Left ventricle myocardium superior (tissue), 1 donor: ENCODE data around the gene MT1F. TPM values are rescaled to one million over a fixed set of nuclear protein-coding genes. Genes with fewer than 3 reads are reported as not detected.
"Not testable (repeated sequence)": the region's sequence is repeated elsewhere in the genome, so short reads cannot be mapped to it uniquely, and the experiment has no call there.

Source experiments
- ATAC-seq: fragments of 200-7000 bp; cut with Tn5 transposase; one replicate; pipeline ENCODE4 v1.9.1; 2020; ENCODE audit warnings: mild to moderate bottlenecking, moderate library complexity
- DNase-seq: peaks from one replicate; pipeline ENCODE4 v3.0.0-alpha.2; 2020
- intact Hi-C: fragments of 100-400 bp; cut with micrococcal nuclease; formaldehyde crosslinking; loops from one replicate; pipeline ENCODE4 v1.11.0; 2022
- long read RNA-seq: library from polyadenylated mRNA; unstranded; transcript quantifications from one replicate; pipeline ENCODE4 v2.0.0, GENCODE V29; 2021
- total RNA-seq: library from RNA; stranded (reverse); fragmentation: NEBNext Ultra II Directional; extraction: Animal tissue kit (Norgen Biotek cat#: 25700); gene quantifications from one replicate; pipeline ENCODE4 v1.2.1, GENCODE V29; 2021
- donor health status: DM: no; HTN: yes; CAD: no; lungs with severe emphysema.

The MT1F gene
- total RNA-seq = 3.0 TPM
- long read RNA-seq = 0 reads

GRCh38 chr16:56657555-56658326 is at the start of gene MT1F:
Gene MT1F (plus strand): TSS chr16:56657959. CDS start chr16:56658059, 100 bp downstream.
- ATAC-seq = peak; percentile 92
- peak; percentile 75 for DNase-seq
- intact Hi-C loops = no loop called here

- peak; percentile 98 for DNase-seq
- intact Hi-C loops = loop anchor here (10.0 kb wide), 1 partner anchor 77 kb away; the partner anchor contains the start of gene MT1X
- ATAC-seq = peak; percentile 84
Observed at GRCh38 chr16:56608043-56608875, 49.5 kb upstream of the MT1F start, which contains the start of gene MT2A. Gene MT2A (plus strand): TSS chr16:56608584. CDS start chr16:56608656, 72 bp downstream.

- DNase-seq (peak; percentile 35), ATAC-seq (no peak)
- intact Hi-C loops = loop anchor here (10.0 kb wide), 1 partner anchor 76 kb away; the partner anchor contains the start of gene MT1X
Observed at GRCh38 chr16:56608876-56609462, 48.8 kb upstream of the MT1F start.

DNA sequence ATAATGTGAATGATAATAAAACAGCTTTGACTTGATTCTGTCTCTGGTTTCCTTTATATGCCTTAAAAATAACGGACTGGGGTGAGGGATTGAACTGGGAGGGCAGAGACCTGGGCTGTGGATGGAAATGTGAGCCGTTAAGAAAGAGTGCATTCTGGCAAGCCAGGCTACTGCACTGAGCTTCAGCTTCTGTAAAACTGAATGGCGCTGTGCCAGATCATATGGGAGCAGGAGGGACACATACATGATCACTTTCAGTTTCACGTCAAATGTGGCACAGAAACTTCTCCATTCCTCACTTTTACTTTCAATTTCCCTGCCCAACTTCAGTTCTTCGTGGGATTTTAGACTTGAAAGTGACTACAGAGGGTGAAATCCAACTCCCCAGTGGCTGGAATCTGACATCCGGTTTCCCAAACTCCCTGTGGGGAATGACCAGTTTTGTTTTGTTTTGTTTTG is 48.3 kb upstream of the MT1F start:
- ATAC-seq = peak; percentile 8
- intact Hi-C loops = loop anchor here (10.0 kb wide), 1 partner anchor 75 kb away; the partner anchor contains the start of gene MT1X
- DNase-seq = peak; percentile 48

- intact Hi-C loops = no loop called here
- DNase-seq (peak; percentile 53), ATAC-seq (peak; percentile 12)
Observed at GRCh38 chr16:56610017-56610608, 47.6 kb upstream of the MT1F start.

- ATAC-seq = no peak
- intact Hi-C loops = no loop called here
- DNase-seq = no peak
Observed at GRCh38 chr16:56610609-56611111, 47.1 kb upstream of the MT1F start.

DNA sequence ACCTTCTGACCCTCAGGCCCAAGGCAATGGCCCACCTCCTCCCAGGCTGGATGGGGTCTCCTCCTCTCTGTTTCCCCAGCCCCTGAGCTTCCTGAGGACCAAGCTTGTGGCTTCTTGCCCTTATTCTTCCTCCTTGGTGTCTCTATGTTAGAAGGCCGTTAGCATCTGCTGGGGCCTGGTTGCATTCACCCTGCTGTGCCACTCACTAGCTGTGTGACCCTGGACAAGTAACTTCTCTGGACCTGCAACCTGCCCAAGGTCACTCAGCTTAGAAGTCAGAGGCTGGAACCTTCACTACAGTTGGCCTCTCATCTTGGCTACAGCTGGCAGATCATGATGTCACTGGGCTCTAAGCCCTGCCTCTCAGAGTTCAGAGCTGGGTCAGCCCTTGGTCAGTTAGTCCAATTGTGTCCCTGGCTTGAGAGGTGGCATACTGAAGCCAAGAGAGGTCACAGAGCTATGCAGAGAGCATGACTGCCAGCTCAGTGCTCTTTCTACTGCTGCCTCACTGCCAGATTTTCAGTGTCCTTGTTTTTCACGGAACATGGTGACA is 46.4 kb upstream of the MT1F start:
- intact Hi-C loops = no loop called here
- DNase-seq (peak; percentile 75), ATAC-seq (peak; percentile 67)

DNA sequence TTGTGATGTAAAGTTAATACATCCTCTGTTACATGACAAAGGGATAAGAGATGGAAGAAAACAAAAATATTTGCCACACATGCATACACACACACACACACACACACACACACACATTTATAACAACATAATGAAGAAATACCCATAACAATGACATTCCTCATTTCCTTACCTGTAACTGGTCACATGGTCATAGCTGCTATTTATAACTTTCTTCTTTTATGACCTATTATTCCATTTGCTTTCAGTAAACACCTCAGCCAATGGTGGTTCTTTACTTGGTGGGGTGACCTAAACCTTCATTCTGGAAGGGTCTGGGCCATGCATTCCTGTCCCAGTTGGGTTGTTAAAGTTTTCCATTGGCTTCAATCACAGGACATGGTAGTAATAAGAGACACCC is 44.1 kb upstream of the MT1F start:
- intact Hi-C loops = no loop called here
- DNase-seq (no peak), ATAC-seq (no peak)

DNA sequence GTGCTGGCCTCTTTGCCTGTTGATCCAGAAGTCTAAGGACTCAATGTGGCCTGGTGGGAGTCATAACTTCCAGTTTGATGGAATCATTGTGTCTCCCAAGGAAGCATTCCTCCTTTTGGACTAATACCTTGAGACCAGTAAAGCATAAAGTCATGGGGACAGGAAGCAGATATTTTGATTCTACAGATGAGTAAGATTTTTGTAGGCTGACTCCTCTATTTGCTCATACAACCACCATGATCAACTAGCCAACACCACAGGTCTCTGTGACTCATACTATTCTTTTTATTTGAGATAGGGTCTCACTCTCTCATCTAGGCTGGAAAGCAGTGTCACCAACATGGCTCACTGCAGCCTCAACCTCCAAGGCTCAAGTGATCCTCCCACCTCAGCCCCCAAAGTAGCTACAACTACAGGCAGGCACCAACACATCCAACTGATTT is 43.2 kb upstream of the MT1F start:
- no peak for DNase-seq
- intact Hi-C loops = no loop called here
- no peak for ATAC-seq

GRCh38 chr16:56615353-56615752 is 42.4 kb upstream of the MT1F start:
- intact Hi-C loops = no loop called here
- ATAC-seq = no peak
- DNase-seq = no peak

- peak; percentile 10 for ATAC-seq
- intact Hi-C loops = no loop called here
- no peak for DNase-seq
Observed at GRCh38 chr16:56616608-56617211, 41.0 kb upstream of the MT1F start.

- ATAC-seq = peak; percentile 96
- intact Hi-C loops = no loop called here
- peak; percentile 92 for DNase-seq
Observed at GRCh38 chr16:56617212-56618085, 40.3 kb upstream of the MT1F start.

GRCh38 chr16:56618138-56618537 is 39.6 kb upstream of the MT1F start:
- intact Hi-C loops = no loop called here
- no peak for DNase-seq
- ATAC-seq = no peak

DNA sequence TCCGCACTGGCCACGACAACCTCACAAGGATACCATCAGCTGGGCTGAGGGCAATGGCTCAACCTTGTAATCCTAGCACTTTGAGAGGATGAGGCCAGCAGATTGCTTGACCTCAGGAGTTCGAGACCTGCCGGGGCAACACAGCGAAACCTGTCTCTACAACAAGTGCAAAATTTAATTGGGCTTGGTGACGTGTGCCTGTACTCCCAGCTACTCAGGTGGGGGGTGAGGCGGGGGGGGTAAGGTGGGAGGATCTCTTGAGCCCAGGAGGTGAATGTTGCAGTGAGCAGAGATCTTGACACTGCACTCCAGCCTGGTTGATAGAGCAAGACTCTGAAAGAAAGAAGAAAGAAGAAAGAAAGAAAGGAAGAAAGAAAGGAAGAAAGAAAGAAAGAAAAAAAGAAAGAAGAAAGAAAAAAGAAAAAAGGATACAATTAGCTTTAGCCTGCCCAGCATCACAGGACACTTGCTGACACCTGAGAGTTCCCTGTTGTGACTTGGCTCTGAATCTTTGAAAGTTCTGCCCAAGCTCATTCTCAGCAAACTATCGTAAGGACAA is 37.3 kb upstream of the MT1F start:
- DNase-seq (no peak), ATAC-seq (no peak)
- intact Hi-C loops = no loop called here

DNA sequence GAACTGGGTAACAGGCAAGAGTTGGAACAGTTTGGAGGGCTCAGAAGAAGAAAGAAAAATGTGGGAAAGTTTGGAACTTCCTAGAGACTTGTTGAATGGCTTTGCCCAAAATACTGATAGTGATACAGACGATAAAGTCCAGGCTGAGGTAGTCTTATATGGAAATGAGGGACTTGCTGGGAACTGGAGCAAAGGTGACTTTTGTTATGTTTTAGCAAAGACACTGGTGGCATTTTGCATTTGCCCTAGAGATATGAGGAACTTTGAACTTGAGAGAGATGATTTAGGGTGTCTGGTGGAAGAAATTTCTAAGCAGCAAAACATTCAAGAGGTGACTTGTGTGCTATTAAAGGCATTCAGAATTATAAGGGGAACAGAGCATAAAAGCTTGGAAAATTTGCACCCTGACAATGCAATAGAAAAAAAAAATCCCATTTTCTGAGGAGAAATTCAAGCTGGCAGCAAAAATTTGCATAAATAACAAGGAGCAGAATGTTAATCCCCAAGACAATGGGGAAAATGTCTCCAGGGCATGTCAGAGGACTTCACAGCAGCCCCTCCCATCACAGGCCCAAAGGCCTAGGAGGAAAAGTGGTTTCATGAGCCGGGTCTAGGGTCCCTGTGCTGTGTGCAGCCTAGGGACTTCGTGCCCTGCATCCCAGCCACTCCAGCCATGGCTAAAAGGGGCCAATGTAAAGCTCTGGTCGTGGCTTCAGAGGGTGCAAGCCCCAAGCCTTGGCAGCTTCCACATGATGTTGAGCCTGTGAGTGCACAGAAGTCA is 35.9 kb upstream of the MT1F start:
- ATAC-seq, DNase-seq, intact Hi-C loops: not testable (repeated sequence)

- DNase-seq, intact Hi-C loops, ATAC-seq: not testable (repeated sequence)
Observed at GRCh38 chr16:56623184-56623583, 34.6 kb upstream of the MT1F start.
